MM.1S (cell line): ENCODE results near the gene EGLN2.

Experiments used
- DNase-seq: peaks from one replicate; pipeline ENCODE4 v3.0.0-alpha.2; 2015
- H2AFZ ChIP-seq: fragments of 300-600 bp; sonication (generic); 2 replicates; pipeline ENCODE4 v1.6.0; 2016; ENCODE audit warnings: antibody characterized with exemption, low read length
- H3F3A ChIP-seq: fragments of 300-600 bp; sonication (generic); 2 replicates; pipeline ENCODE4 v1.6.1; 2016; ENCODE audit warnings: mild to moderate bottlenecking, antibody characterized with exemption, low read length, moderate library complexity, mixed read lengths; ENCODE audit not compliant: insufficient read depth
- H3K27ac ChIP-seq: fragments of 300-600 bp; sonication (generic); 2 replicates; pipeline ENCODE4 v1.5.1; 2016; ENCODE audit warnings: mild to moderate bottlenecking, low read length
- H3K27me3 ChIP-seq: fragments of 300-600 bp; sonication (generic); replicated peaks from 2 replicates; pipeline ENCODE4 v1.6.0; 2016; ENCODE audit warnings: low read length; ENCODE audit not compliant: insufficient read depth
- H3K36me3 ChIP-seq: fragments of 300-600 bp; sonication (generic); replicated peaks from 2 replicates; pipeline ENCODE4 v1.6.1; 2016; ENCODE audit warnings: mild to moderate bottlenecking, low read length, mixed read lengths; ENCODE audit not compliant: insufficient read depth
- H3K4me1 ChIP-seq: fragments of 300-600 bp; sonication (generic); 2 replicates; pipeline ENCODE4 v1.6.1; 2016; ENCODE audit warnings: low read length, mixed read lengths
- H3K4me2 ChIP-seq: fragments of 300-600 bp; sonication (generic); 2 replicates; pipeline ENCODE4 v1.6.0; 2016; ENCODE audit warnings: low read depth, low read length
- H3K4me3 ChIP-seq: fragments of 300-600 bp; sonication (generic); 2 replicates; pipeline ENCODE4 v1.5.1; 2016; ENCODE audit warnings: low read length, mixed read lengths
- H3K79me2 ChIP-seq: fragments of 300-600 bp; sonication (generic); 2 replicates; pipeline ENCODE4 v1.6.1; 2016; ENCODE audit warnings: mixed run types, low read length, mixed read lengths
- H3K9ac ChIP-seq: fragments of 300-600 bp; sonication (generic); 2 replicates; pipeline ENCODE4 v1.6.1; 2016; ENCODE audit warnings: low read length, mixed read lengths
- H3K9me2 ChIP-seq: fragments of 300-600 bp; sonication (generic); replicated peaks from 2 replicates; pipeline ENCODE4 v1.6.1; 2016; ENCODE audit warnings: mild to moderate bottlenecking, low read length, mixed read lengths; ENCODE audit not compliant: insufficient read depth
- H3K9me3 ChIP-seq: fragments of 300-600 bp; sonication (generic); replicated peaks from 2 replicates; pipeline ENCODE4 v1.6.1; 2016; ENCODE audit warnings: mild to moderate bottlenecking, low read length, mixed read lengths; ENCODE audit not compliant: insufficient read depth
- H4K20me1 ChIP-seq: fragments of 300-600 bp; sonication (generic); 2 replicates; pipeline ENCODE4 v1.6.1; 2016; ENCODE audit warnings: mild to moderate bottlenecking, low read length, moderate library complexity, mixed read lengths; ENCODE audit not compliant: insufficient read depth
- EZH2 ChIP-seq: fragments of 300-600 bp; sonication (generic); optimal IDR thresholded peaks from 2 replicates; pipeline ENCODE3; 2017; ENCODE audit warnings: low read depth, mild to moderate bottlenecking, antibody characterized with exemption, low read length, mixed read lengths
- EZH2phosphoT487 ChIP-seq: fragments of 300-600 bp; sonication (generic); IDR thresholded peaks from 2 replicates; pipeline ENCODE4 v1.6.1; 2018; ENCODE audit warnings: antibody characterized with exemption, low read length
- TF ChIP-seq, protein P1 (sequence below): fragments of 300-600 bp; sonication (generic); IDR thresholded peaks from 2 replicates; pipeline ENCODE4 v1.5.1; 2016; ENCODE audit warnings: antibody characterized with exemption, low read length, mixed read lengths

EGLN2 gene

DNA sequence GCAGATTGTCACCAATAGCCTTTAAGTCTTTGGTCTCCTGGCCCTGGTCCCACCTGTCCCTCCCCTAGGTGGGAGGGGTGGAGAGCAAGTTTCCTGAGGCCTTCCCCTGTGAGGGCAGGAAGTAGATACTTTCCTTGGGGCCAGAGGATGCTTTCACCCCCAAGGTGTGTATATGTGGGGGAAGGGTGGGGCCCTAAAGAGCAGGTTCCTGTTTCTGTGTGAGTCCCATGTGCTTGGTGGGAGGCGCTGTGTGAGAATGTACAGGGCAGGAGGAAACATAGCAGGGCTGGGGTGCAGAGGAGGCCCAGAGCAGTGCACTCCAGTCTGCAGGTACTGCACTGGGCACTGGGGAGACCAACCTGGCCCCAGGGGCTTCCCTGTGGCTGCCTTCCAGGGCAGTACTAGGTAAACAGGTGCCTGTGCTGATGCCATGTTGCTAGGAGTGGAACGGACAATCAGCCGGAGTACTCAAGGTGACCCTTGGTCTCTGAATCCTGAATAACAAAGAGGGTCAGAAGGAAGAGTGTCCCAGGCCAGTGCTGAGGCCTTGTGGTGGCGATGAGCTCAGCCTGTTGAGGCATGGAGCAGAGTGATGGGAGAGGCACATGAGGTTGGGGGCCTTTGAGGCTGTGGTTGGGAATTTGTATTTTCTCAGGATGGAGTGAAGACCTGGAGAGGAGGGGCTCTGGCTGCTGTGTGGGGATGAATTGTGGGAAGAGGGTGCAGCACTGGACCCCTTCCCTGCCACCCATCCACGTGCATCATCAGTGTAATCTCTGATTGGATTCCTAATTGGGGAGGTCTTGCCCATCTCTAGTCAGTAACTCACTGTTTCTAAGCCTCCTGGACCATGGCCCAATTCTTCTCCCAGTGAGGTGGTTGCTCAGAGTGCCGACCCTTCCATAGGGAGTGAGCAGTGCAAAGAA lies 5.1 kb downstream of the EGLN2 start:
- H3K4me3 ChIP-seq, result no peak overlapping the region
- DNase-seq, result peak; percentile 24
- no peaks in the 10 kb centered on the region for H3K9me2 ChIP-seq
- H3K27ac ChIP-seq, result no peak overlapping the region
- no peaks in the 10 kb centered on the region for H3K36me3 ChIP-seq
- no peaks in the 10 kb centered on the region for H3K9me3 ChIP-seq
- peaks cover 25% of the 10 kb centered on the region for H3K4me1 ChIP-seq
- no peak overlapping the region for H3K4me2 ChIP-seq
- no peaks in the 10 kb centered on the region for H3F3A ChIP-seq
- no peaks in the 10 kb centered on the region for H3K27me3 ChIP-seq
- H3K9ac ChIP-seq, result no peak overlapping the region
- H3K79me2 ChIP-seq, result peaks cover 41% of the 10 kb centered on the region
- no peak for TF ChIP-seq EZH2
- TF ChIP-seq, protein P1, sequence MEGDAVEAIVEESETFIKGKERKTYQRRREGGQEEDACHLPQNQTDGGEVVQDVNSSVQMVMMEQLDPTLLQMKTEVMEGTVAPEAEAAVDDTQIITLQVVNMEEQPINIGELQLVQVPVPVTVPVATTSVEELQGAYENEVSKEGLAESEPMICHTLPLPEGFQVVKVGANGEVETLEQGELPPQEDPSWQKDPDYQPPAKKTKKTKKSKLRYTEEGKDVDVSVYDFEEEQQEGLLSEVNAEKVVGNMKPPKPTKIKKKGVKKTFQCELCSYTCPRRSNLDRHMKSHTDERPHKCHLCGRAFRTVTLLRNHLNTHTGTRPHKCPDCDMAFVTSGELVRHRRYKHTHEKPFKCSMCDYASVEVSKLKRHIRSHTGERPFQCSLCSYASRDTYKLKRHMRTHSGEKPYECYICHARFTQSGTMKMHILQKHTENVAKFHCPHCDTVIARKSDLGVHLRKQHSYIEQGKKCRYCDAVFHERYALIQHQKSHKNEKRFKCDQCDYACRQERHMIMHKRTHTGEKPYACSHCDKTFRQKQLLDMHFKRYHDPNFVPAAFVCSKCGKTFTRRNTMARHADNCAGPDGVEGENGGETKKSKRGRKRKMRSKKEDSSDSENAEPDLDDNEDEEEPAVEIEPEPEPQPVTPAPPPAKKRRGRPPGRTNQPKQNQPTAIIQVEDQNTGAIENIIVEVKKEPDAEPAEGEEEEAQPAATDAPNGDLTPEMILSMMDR, result no peak
- TF ChIP-seq EZH2phosphoT487, result no peak
- H2AFZ ChIP-seq, result no peak overlapping the region
- no peaks in the 10 kb centered on the region; the same call in 1 of the 2 replicates for H4K20me1 ChIP-seq

DNA sequence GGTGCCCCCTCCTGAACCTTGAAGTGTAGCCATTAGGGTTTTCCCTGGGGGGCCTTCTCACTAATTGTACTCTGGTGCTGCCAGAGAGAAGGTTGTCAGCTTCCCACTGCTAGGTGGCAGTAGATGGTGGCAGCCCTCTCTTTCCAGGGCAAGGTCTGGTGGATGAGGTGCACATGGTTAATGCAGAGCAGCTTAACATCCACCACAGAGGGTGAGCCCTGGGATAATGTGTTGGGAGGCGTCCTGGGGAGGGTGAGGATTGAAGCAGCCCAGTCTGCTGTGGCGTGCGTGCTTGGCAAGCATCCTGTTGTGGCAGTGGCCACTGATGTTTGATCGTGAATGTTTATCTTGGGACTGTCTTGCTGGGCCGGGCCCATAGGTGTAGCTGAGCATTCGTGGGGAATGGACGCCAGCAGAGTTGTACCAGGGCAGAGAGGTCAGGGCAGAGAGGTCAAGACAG lies 5.8 kb downstream of the EGLN2 start:
- H3K79me2 ChIP-seq, result peaks cover 36% of the 10 kb centered on the region
- H4K20me1 ChIP-seq, result no peaks in the 10 kb centered on the region; the same call in 1 of the 2 replicates
- no peak for DNase-seq
- no peaks in the 10 kb centered on the region for H3K36me3 ChIP-seq
- no peaks in the 10 kb centered on the region for H3K27me3 ChIP-seq
- H3F3A ChIP-seq, result no peaks in the 10 kb centered on the region
- no peak overlapping the region for H3K9ac ChIP-seq
- H3K9me2 ChIP-seq, result no peaks in the 10 kb centered on the region
- no peak overlapping the region for H3K4me2 ChIP-seq
- H3K4me1 ChIP-seq, result peaks cover 25% of the 10 kb centered on the region
- H3K9me3 ChIP-seq, result no peaks in the 10 kb centered on the region
- no peak overlapping the region for H3K27ac ChIP-seq
- no peak for TF ChIP-seq EZH2
- TF ChIP-seq, protein P1, result no peak
- TF ChIP-seq EZH2phosphoT487, result no peak
- H3K4me3 ChIP-seq, result no peak overlapping the region
- H2AFZ ChIP-seq, result no peak overlapping the region

DNA sequence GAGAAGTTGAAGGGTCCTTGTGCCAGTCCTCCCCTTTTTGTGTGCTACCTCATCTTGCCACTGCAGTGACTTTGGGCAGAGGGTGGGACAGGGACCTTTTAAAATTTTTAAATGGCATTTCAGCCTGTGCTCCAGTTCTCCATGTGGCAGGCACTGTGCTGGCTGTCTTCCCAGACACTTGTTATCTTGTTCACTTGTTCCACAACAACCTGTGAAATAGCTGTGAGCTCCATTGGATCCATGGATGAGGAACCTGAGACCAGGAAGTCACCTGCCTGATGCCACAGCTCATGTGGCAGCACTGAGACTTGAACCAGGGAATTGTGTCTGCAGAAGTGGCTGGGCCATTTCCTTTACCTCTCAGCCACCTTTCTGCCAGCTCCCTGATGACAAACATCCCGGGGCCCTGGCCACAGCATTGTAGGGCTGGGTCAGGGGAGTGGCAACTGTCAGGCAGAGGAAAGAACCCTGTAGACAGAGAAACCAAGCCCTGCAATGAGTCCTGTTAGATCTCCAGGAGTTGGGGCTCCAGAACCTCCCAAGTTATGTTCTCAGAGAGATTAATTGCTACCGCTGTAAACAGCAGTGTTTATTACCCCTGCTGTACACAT lies 6.4 kb downstream of the EGLN2 start:
- Histone ChIP-seq H3K36me3 (no peaks in the 10 kb centered on the region), H3K79me2 (peaks cover 31% of the 10 kb centered on the region), H3K9ac (no peak overlapping the region), H4K20me1 (no peaks in the 10 kb centered on the region; the same call in 1 of the 2 replicates), H2AFZ (no peak overlapping the region), H3K9me3 (no peaks in the 10 kb centered on the region), H3K4me1 (peaks cover 25% of the 10 kb centered on the region), H3K27me3 (no peaks in the 10 kb centered on the region), H3K4me3 (no peak overlapping the region), H3K4me2 (no peak overlapping the region), H3F3A (no peaks in the 10 kb centered on the region), H3K27ac (no peak overlapping the region), H3K9me2 (no peaks in the 10 kb centered on the region)
- TF ChIP-seq, protein P1, result no peak
- no peak for TF ChIP-seq EZH2
- no peak for TF ChIP-seq EZH2phosphoT487
- no peak for DNase-seq
